DMS153 treated with DMSO at 0.1 percent for 48 hours (cell line): ENCODE data around the gene RXRA.
"Not testable (repeated sequence)": the region's sequence is repeated elsewhere in the genome, so short reads cannot be mapped to it uniquely, and the experiment has no call there.

Source experiments
- DNase-seq: peaks from one replicate; lab custom pipeline; 2025; ENCODE audit not compliant: unreplicated experiment; lab: John Stamatoyannopoulos, UW

RXRA gene

GRCh38 chr9:134307674-134308638 lies 18.3 kb upstream of the RXRA start:
- DNase-seq, result no peak

GRCh38 chr9:134308639-134309220 lies 17.5 kb upstream of the RXRA start:
- DNase-seq, result not testable (repeated sequence)

DNA sequence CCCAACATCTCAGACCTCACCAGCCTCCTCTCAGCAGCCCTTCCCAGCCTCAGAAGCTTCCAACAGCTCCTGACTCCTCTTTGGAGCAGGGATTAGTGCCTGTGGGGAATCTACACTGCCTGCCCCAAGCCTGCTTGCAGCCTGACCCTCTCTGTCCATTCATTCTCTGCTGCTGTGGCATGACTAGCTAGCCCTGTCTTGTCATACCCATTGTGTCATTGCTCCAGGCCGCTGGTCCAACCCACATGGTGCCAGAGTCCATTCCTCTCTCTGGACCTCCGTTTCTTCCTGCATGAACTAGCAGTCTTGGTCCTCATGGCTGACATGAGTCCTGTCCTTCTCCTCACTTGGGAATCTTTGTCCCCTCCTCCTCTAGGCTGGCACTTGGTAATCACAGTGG lies 12.8 kb upstream of the RXRA start:
- no peak for DNase-seq

- DNase-seq, result no peak
Measured at GRCh38 chr9:134314039-134314949, 12.0 kb upstream of the RXRA start.

- DNase-seq, result no peak
Measured at GRCh38 chr9:134314950-134315715, 11.1 kb upstream of the RXRA start.

GRCh38 chr9:134315716-134316448 lies 10.4 kb upstream of the RXRA start:
- no peak for DNase-seq

GRCh38 chr9:134316449-134317160 lies 9.7 kb upstream of the RXRA start:
- DNase-seq, result no peak

DNA sequence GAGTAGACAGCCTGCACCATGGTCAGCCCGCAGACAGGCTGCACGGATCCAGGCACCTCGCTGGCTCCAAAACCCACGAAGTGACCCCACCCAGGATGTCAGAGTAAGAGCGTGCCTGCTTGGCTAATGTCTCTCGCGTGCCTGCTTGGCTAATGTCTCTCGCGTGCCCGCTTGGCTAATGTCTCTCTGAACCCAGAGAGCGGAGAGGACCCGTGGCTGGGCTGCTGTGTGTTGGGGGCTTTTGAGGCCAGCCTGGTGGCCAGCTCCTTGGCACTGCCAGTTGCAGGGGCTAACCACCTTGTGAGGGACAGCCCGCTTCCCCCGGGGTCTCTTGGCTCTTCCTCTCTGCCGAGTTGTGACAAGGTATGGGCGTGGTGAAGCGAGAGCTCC lies 8.9 kb upstream of the RXRA start:
- DNase-seq, result no peak

DNA sequence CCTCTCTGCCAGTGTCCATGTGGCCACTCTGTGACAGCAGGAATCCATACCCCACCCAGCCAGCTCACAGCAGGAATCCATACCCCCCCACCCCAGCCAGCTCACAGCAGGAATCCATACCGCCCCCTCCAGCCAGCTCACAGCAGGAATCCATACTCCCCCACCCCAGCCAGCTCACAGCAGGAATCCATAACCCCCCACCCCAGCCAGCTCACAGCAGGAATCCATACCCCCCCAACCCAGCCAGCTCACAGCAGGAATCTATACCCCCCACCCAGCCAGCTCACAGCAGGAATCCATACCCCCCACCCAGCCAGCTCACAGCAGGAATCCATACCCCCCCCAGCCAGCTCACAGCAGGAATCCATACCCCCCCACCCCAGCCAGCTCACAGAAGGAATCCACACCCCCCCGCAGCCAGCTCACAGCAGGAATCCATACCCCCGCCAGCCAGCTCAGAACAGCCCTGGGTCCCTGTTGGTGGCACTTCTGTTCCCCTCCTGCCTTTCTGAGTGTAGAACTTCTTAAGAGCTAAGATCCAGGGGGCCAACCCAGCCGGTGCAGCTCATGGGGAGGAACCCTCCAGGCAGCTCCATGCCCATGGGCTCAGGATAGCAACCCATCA lies 8.4 kb upstream of the RXRA start:
- DNase-seq, result no peak

GRCh38 chr9:134318481-134318891 lies 7.8 kb upstream of the RXRA start:
- no peak for DNase-seq

DNA sequence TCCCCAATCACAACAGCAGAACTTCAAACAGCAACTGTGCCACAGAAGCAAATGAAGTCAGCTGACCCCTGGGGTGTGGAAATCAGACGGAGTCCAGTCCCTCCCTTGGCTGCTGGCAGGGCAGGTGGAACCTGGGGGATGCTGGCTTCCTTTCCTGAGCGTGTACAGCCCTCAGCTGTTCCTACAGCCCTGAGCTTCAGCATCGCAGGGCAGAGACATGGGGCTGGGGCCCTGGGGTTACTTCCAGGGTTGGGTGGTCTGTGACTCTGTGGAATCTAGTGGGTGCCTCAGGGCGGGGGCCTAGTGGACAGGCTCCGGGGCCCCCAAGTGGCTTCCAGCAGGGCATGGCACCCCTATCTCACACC lies 7.3 kb upstream of the RXRA start:
- no peak for DNase-seq

- no peak for DNase-seq
Measured at GRCh38 chr9:134319306-134320125, 6.7 kb upstream of the RXRA start.

DNA sequence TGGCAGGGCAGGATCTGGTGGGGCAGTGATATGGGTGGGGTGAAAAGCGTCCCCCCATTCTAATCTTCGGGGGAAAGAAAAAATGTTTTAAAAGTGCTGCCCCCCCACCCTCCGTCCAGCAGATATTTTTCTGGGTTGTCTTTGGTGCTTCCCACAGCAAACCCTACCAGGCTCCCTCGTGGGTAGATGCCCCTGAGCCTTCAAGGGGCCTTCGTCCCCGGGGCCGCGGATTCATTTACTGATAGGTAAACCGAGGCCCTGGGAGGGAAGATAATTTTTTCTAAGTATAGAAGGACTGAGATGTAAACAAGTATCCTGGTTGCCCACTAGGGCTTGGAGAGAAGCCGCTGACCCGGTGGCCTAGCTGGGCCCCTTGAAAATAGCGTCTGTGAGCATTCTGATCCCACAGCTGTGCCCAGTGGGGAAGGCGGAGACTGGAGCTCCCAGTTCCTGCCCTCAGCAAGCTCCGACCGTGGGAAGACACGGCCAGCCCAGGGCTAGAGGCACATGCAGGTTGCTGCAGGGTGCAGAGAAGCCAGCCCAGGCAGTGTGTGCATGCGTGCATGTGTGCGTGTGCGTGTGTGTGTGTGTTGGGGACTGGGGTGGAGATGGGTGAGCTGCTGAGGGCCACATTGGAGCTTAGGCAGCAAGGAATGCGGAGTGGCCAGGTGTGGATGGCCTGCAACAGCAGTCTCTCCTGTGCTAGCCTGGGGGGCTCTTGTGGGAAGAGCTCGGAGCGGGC lies 6.0 kb upstream of the RXRA start:
- DNase-seq, result no peak

DNA sequence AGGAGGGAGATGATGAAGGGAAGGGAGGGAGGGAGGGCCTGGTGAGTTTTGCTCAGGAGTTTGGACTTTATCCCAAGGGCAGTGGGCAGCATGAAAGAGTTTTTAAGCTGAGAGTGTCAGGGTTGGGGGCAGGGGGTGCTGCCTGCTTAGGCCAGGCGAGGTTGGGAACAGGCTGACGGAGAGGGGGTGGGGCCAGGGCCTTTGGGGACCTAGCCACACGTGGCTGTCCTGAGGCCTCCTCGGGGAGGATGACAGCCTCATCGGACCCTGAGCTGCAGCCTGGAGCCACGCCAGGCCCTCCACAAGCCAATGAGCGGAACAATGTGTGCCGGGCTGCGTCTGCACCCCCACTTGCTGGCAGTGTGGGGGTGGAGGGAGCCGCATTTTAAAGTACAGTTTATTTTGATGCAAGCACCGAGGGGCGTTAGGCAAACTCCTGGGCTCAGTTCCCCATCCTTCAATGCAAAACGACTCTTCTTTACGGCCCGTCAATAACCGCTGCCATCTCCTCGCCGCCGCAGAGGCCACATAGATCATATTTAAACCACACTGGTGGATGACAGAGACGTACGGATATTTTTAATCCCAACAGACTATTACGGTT lies 5.3 kb upstream of the RXRA start:
- no peak for DNase-seq

DNA sequence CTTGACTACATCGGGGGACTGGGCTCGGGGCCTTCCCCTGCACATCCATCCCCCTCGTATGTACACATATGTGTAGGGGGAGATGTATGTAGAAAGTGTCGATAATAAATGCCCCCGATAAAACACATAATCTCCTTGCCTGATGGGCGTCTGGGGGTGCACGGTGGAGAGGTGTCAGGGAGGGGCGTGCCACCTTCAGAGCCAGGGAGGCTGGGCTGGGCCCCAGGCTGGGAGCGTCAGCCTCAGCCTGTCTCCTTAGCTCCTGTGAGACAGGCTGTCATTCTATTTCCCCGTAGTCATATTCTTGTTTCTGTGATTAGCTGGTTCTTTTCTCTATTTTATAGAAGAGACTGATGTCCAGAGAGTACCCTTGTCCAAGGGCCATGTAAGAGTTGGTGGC lies 4.7 kb upstream of the RXRA start:
- no peak for DNase-seq

DNA sequence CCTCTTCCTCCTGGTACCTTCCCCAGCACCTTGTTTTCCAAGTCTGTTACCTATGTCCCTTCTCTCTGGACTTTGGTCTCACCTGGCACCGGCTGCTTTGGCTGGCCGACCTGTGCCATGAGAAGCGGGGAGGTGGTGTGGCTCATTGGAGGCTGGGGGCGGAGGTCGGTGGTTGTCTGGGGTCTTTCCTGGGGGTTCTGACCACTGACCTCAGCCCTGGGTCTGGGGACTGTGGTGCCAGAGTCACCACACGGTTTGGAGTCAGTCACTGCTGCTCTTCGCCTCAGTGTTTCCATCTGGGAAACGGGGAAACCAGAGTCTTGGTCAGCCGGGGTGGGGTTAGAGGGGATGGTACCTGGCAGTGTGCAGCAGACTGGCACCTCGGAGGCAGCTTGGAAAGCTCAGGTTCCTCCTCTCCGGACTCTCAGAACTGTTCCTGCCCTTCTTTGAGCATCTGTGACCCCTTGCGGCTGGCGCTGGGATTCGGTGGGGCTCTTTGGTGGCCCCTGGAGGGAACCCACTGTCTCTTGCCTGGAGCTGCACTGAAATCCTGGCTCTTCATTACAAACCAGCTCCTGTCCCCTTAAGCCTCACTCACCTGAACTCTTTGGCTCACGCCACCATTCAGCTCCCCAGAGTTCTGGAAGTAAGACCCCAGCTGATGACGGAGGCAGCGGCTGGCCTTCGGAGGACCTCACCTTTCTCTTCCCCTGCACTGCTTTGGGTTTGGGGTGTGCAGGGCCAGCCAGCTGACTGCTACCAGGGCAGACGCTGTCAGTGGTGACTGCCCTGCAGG lies 4.1 kb upstream of the RXRA start:
- no peak for DNase-seq
